AG04450 (cell line): ENCODE results near the gene SLC30A7. TPM values are rescaled to one million over a fixed set of nuclear protein-coding genes. Genes with fewer than 3 reads are reported as not detected.
A peak's percentile ranks its signal among the peaks of the same experiment; 100 is the strongest.

Experiments
- CTCF ChIA-PET: fragments of 300-600, 350-600 bp; formaldehyde crosslinking; extraction: SDS; loops from one replicate; lab custom pipeline; 2022; ENCODE audit warnings: antibody characterized with exemption, inconsistent platforms; lab: Charles Lee
- POLR2A ChIA-PET: fragments of 350-600 bp; formaldehyde crosslinking; extraction: SDS; loops from one replicate; lab custom pipeline; 2021; ENCODE audit warnings: antibody characterized with exemption, inconsistent platforms; lab: Yijun Ruan, JAX
- DNase-seq: peaks from one replicate; pipeline ENCODE4 v3.0.0-alpha.2; 2011; ENCODE audit warnings: low read depth, low spot score
- H3K27ac ChIP-seq: one replicate; pipeline ENCODE4 v1.5.1; 2012; ENCODE audit warnings: low read depth, low read length, control low read depth
- H3K27me3 ChIP-seq: one replicate; pipeline ENCODE4 v1.6.0; 2012; ENCODE audit warnings: low read length; ENCODE audit not compliant: control insufficient read depth, insufficient read depth
- H3K4me3 ChIP-seq: 2 replicates; pipeline ENCODE4 v1.5.1; 2011; ENCODE audit warnings: mild to moderate bottlenecking, low read depth, low read length, control low read depth
- H3K9me3 ChIP-seq: 2 replicates; pipeline ENCODE4 v1.5.1; 2012; ENCODE audit warnings: low read length; ENCODE audit not compliant: control insufficient read depth, insufficient read depth
- polyA plus RNA-seq: library from polyadenylated mRNA; depleted of rRNA; stranded (reverse); fragments of >200 nt; gene quantifications from 2 replicates; pipeline ENCODE4 v1.2.3, GENCODE V29; 2011
- TF ChIP-seq, protein P1 (sequence below): IDR thresholded peaks from 2 replicates; pipeline ENCODE4 v1.5.1; 2011; ENCODE audit warnings: low read depth, low read length, control low read depth, inconsistent platforms

Gene SLC30A7
- polyA plus RNA-seq, 1 experiment: 15.1 TPM

DNA sequence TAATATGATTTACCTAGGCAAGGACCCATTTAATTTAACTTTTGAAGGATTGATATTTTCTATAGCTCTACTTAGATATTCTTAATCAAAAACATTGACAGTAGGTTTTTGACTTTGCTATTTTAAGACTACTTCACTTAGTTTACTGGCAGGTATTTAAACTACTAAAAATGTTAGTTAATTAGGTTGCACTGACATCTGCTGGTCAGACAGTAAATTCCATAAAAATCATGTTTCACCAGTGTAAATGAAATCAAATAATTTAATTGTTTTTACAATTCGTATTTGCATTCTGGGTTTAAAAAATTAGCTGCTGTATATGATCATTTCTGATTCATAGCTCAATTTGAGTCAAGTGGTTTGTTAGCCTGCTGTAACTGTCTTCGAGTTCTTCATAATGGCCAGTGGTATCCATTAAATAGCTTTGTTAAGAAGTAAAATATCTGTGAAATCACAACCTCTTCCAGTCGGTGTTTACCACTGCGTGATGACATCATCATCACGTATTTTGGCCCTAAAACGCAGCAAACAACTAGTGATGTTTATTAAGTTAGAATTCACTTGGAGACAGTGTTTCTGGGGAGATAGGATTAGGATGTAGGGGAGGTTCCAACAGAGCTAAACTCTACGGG, 27.4 kb upstream of the SLC30A7 start:
- Histone ChIP-seq H3K9me3 (no peaks in the 10 kb centered on the region), H3K4me3 (no peak overlapping the region), H3K27ac (no peak overlapping the region), H3K27me3 (no peaks in the 10 kb centered on the region)
- DNase-seq: no peak
- TF ChIP-seq, protein P1, sequence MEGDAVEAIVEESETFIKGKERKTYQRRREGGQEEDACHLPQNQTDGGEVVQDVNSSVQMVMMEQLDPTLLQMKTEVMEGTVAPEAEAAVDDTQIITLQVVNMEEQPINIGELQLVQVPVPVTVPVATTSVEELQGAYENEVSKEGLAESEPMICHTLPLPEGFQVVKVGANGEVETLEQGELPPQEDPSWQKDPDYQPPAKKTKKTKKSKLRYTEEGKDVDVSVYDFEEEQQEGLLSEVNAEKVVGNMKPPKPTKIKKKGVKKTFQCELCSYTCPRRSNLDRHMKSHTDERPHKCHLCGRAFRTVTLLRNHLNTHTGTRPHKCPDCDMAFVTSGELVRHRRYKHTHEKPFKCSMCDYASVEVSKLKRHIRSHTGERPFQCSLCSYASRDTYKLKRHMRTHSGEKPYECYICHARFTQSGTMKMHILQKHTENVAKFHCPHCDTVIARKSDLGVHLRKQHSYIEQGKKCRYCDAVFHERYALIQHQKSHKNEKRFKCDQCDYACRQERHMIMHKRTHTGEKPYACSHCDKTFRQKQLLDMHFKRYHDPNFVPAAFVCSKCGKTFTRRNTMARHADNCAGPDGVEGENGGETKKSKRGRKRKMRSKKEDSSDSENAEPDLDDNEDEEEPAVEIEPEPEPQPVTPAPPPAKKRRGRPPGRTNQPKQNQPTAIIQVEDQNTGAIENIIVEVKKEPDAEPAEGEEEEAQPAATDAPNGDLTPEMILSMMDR: peak; percentile 68
- ChIA-PET CTCF (interaction anchor here (0.6 to 7.4 kb wide), 69 partner anchors 8 to 1091 kb away, joined by 3 to 481 read pairs (median 4); partner anchors contain the start of genes CDC14A, DBT, EXTL2 and GPR88), POLR2A (interaction anchor here (0.6 to 0.9 kb wide), 2 partner anchors 132 to 1124 kb away, joined by 3 to 4 read pairs; no protein-coding TSS in a partner anchor)

DNA sequence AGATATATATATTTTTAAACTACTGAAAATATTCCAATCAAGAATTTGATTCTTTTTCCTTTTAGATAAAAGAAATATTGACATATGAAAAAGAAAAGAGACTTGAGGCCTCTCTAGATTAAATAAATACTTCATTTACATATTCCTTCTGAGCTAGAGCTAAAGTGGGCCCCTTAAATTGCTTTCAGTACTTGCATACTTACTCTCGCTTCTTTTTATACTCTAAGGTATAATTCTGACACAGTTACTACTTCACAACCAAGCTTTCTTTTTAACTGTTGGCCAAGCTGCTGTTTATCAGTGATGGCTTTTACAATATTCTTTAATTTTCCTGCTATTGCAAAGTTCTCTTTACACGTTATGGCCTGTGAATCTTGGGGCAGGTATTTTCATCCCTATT, 25.9 kb upstream of the SLC30A7 start:
- H3K9me3 ChIP-seq: no peaks in the 10 kb centered on the region
- DNase-seq: no peak
- TF ChIP-seq, protein P1: no peak
- ChIA-PET POLR2A (no interaction called here), CTCF (interaction anchor here (0.9 to 7.4 kb wide), 3 partner anchors 411 to 1060 kb away, joined by 3 to 481 read pairs (median 3); no protein-coding TSS in a partner anchor)
- H3K27ac ChIP-seq: no peak overlapping the region
- H3K4me3 ChIP-seq: no peak overlapping the region
- no peaks in the 10 kb centered on the region for H3K27me3 ChIP-seq

DNA sequence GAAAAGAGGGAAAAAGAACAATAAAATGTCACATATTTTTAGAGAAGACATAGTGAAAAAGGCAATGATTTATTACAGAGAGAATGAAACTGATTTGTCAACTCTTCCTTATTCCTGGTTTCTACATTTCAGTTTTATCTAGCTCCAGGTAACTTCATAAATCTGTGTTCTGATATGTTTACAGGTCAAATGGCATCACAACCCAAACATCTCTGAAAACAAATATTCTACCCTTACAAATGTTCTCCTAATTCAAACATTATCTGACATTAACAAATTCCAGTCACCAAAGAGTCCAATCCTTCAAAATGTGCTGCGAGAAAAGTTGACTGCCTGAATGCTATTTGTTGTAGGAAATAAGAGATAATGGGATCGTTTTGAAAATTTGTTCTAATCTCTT, 21.5 kb upstream of the SLC30A7 start:
- Histone ChIP-seq H3K27ac (no peak overlapping the region), H3K27me3 (no peaks in the 10 kb centered on the region), H3K9me3 (no peaks in the 10 kb centered on the region), H3K4me3 (no peak overlapping the region)
- no peak for DNase-seq
- TF ChIP-seq, protein P1: no peak
- CTCF ChIA-PET: interaction anchor here (1.6 to 1.7 kb wide), 2 partner anchors 410 to 420 kb away, joined by 4 to 6 read pairs; no protein-coding TSS in a partner anchor
- POLR2A ChIA-PET: no interaction called here

DNA sequence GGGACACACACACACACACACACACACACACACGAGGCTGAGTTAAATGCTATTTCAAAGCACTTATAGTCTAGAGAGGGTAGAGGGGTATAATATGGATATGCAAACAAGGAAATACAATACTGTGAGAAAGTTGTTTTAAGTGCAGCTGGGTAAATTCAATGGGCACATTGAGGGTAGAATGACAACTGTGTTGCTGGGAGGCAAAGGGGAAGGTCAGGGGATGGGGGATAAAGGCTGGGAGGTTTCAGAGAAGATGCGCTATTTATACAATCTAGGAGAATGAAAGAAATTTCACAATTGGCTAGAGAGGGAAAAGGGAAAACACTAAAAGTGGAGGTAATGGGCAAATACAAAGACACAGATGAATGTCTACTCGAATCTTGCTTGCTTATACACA, 20.7 kb upstream of the SLC30A7 start:
- DNase-seq: no peak
- CTCF ChIA-PET: interaction anchor here (1.8 to 2.2 kb wide), 2 partner anchors 413 to 416 kb away, joined by 6 to 12 read pairs; no protein-coding TSS in a partner anchor
- Histone ChIP-seq H3K4me3 (no peak overlapping the region), H3K9me3 (no peaks in the 10 kb centered on the region), H3K27ac (no peak overlapping the region), H3K27me3 (no peaks in the 10 kb centered on the region)
- POLR2A ChIA-PET: no interaction called here
- TF ChIP-seq, protein P1: no peak

DNA sequence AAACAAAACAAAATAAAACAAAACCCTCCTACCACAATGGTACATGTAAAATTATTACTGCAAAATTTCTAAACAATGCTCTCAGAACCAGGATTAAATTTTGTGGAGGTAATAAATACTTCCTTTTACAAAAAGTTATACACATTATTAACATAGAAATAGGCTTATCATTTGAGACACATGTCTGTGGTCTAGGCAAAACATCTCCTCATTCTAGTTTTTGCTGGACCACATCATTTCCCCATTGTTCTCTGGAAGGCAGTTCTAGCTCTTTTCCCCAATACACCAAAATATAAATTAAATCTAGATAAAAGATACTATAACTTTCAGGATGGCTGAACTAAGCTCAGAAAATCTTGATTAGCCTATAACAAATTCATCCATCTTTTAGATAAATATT, 19.6 kb upstream of the SLC30A7 start:
- Histone ChIP-seq H3K27ac (no peak overlapping the region), H3K9me3 (no peaks in the 10 kb centered on the region), H3K4me3 (no peak overlapping the region), H3K27me3 (no peaks in the 10 kb centered on the region)
- ChIA-PET POLR2A (no interaction called here), CTCF (interaction anchor here (1.0 to 2.2 kb wide), 4 partner anchors 412 to 421 kb away, joined by 4 to 12 read pairs (median 6); no protein-coding TSS in a partner anchor)
- DNase-seq: no peak
- TF ChIP-seq, protein P1: no peak
